AML-193 (cell line): Measurements from ENCODE around the gene IRF7.
A peak's percentile ranks its signal among the peaks of the same experiment; 100 is the strongest.
"Not testable (repeated sequence)": the region's sequence is repeated elsewhere in the genome, so short reads cannot be mapped to it uniquely, and the experiment has no call there.

Experiments used
- DNase-seq, 2 experiments: peaks; one replicate each; lab custom pipeline; 2025; lab: John Stamatoyannopoulos, UW

The IRF7 gene

DNA sequence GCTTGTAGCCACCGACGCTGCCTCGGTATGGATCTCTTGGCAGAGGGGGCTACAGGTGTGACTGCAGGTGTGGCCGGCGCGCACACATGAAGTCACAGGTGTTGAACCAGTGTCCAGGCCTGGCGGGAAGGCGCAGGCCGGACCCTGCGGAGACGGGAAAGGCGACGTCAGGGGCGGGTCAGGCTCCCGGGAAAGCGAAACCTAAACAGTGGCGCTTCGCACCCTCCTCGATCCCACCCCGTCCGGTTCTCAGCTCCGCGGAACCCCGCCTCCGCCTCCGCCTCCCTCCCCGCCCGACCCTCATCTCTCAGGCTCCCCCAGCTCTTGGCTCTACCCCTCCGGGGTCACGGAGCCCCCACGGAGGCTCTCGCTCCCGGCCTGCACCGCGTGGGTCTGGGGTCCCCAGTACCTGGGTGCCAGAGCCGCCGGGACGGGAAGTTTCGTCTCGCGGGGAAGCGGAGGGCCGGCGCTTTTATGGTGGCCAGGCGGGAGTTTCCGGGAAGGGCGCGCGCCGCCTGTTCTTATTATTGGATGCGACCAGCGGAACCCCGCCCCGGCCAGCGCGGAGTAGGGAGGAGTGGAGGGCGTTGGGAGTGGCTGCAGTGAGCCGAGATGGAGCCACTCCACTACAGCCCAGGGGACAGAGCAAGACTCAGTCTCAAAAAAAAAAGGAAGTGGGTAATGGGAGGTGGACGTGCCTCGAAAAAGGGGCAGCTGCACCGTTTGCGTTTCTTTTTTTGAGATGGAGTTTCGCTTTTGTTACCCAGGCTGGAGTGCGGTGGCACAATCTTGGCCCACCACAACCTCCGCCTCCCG, at the start of gene IRF7:
TSS of gene IRF7 (minus strand) at position 447 of the 816 bp plus-strand sequence. CDS start 586 bp downstream, outside the sequence.
- peak; percentile 87 to 91 for DNase-seq

DNA sequence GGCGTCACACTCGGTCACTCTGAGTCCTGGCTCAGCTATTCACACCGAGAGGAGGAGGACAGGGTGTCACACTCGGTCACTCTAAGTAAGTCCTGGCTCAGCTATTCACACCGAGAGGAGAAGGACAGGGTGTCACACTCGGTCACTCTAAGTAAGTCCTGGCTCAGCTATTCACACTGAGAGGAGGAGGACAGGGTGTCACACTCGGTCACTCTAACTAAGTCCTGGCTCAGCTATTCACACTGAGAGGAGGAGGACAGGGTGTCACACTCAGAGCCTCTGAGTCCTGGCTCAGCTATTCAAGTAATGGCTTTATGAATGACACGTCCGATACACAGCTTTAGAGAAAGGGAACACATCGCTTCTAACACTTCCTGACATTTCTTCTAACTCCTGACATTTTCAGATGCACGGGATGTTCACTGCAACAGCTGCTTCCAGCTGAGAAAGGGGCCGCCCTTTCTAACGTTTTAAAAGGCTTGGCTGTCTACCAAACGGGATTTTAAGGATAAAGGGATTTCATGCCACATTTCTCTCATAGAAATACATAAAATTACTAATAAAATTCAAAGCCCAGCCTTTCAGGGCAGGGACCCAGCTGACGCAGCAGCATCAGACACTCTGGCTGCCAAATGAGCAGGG, 49.4 kb upstream of the IRF7 start:
- no peak for DNase-seq

DNA sequence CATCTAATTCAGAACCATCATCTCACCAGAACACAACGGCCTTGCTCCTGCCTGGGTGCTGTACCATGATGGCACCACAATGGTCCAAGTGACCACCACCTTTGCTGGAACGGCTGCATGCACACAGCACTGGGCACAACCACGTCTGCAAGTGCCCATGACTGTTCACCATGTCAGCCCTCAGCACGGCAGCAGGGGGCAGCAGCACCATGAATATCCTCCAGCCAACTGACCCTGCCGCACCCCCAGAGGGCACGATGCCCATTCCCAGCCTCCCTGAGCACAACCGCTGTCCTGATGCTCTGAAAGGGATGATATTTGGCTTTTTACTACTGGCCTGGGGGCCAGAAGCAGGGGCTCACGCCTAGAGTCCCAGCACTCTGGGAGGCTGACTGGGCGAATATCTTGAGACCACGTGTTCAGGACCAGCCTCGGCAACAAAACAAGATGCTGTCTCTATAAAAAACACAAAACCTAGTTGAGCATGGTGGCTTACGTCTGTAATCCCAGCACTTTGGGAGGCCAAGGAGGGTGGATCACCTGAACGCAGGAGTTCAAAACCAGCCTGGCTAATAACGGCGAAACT, 47.0 kb upstream of the IRF7 start:
- DNase-seq: peak; percentile 15 to 22

DNA sequence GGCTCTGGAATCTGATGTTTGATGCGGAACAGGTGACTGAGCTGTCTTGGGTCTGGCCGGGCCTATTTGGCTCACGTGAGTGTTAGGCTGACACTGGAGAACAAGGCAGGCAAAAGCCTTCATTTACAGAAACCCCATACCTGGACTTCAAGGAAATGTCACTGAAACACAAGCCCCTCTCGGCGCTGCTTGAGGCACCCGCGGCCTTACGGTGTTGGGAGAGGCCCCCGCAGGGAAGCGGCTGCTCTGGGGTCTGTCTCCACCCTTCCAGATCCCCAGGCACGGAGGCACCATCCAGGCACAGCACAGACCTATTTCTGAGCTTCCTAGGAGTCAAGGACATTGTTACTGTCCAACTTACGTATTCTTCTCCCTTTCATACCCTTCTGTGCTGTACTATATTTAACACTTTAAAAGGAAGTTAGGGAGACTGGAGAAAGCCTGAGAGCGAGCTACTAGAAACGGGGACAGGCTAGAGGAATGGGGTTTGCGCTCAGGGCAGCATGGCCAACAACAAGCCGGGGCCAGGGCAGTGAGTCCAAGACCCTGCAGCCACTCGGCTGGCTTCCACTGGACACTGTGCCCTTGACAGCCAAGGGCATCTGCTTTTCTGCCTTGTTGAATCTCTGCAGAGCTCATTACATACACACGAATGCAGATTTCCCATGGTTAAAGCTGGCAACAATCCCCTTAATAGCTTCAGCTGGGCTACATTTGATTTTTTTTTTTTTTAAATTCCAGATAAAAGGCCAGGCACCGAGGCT, 45.1 kb upstream of the IRF7 start:
- DNase-seq: no peak

DNA sequence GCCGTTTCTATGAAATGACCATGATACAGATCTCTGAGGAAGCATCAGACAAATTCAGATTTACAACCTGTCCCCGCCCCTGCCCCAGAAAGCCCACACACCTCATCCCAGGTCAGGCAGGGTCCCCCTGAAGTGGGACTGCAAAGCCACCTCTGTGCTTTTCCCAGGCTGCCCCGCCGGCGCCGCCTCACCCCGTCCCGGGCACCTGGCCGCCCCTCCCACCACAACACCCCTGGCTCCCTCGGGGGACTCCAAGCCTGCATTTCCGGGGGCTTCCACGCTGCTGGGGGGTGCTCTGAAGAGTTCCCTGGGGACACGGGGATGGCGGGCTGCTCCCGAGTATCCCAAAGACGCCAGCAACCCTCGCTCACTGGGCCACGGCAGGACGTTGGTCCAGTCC, 44.5 kb upstream of the IRF7 start:
- no peak for DNase-seq

DNA sequence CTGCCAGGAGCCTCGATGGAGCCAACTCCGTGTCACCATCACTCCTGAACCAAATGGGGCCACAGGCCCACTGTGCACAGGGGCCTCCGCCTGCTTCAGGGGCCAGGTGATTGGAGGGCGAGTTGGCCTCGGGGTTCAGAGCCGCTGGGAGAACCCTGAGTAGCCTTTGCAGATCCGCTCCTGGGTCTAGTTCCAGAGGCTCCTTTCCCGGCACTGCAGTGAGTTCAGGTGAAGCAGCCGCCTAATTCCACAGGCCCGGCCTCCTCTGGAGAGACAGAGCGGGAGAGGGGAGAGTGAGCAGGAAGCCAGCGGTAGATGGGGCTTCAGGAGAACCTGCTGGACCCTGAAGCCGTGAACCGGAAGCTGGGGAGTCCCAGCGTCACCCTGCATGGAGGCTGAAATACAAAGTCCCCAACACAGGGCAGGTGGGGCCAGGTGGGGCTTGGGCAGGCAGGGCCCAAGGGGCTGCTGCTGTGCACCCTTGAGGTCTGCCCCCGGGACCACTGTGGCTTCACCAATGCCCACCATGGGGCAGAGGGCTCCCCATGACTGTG, 43.9 kb upstream of the IRF7 start:
- no peak for DNase-seq

DNA sequence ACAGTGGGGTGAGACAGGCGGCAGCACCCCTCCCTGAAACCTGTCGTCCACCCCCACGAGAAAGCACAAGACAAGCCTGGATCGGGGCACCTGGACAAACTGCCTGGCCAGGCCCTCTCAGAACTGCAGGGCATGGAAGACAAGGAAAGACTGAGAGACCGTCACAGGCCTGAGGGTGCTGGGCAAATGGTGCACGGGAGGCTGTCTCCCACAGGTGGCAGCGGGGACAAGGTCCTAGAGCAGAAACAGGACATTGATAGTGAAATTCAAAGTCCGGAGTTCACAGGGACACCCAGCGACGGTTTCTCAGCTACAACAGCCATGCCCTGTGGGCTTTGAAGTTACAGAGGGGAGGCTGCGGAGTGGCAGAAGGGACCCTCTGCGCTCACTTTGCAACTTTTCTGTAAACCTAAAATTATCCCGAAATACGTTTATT, 42.0 kb upstream of the IRF7 start:
- no peak for DNase-seq

DNA sequence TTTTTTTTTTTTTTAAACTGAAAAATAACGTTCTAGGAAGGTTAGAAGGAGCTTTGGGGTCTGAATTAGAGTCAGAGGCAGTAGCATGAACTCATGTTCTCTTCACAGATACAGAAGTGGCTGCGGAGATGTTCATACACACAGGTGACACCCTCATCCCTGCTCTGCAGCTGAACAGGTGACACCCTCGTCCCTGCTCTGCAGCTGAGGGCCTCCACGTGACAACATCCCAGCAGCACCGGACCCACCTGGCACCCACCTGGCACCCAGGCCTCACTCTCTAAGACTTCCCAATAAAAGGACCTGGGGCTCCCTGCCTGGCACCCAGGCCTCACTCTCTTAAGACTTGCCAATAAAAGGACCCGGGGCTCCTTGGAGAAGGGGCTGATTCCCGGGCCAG, 41.1 kb upstream of the IRF7 start:
- DNase-seq: no peak

DNA sequence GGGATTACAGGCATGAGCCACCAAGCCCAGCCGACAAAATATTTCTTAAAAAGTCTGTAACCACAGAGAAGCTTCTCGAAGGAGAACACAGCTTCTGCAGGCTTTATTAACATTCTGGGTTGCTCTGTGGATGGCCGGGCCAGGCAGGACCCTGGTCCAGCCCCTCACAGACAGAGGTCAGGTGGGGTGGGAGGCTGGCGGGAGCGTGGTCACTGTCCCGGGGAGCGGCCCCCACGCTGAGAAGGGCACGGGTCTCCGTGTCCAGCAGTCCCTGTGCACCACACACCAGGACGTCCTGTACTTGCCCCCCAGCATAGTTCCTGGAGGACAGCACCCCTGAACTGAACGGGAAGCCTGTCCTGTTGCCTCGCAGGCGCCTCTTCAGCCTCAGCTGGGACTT, 40.7 kb upstream of the IRF7 start:
- DNase-seq: no peak

DNA sequence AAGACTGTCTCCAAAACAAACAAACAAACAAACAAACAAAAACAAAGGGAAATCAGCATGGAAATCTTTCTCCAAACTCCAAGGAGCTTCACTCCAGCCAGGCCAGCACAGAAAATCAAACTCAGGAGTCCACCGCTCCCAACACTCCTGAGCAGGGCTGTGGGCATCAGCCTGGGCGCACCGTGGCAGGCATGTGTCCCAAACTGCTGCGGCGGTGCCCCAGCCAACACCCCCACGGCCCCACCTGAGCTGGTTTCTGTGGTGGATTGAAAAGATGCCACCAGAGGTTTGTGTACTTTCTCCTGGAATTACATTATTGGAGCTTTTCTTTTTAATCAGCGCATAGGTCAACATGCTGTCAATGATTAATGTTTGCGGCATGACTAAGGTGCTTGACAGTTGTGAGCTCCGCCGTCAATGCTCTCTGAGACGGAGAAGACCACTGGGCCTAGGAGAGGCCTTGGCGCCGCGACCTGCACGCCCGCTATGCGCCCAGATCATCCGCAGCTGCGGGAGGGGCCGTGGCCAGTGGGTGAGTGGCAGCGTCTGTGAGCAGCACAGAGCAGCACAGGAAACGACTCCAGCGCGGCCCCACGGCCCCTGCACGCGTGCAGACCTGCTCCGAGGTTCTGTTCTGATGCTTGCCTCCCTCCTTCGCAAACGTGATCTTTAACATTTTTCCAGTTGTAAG, 39.4 kb upstream of the IRF7 start:
- DNase-seq: no peak

DNA sequence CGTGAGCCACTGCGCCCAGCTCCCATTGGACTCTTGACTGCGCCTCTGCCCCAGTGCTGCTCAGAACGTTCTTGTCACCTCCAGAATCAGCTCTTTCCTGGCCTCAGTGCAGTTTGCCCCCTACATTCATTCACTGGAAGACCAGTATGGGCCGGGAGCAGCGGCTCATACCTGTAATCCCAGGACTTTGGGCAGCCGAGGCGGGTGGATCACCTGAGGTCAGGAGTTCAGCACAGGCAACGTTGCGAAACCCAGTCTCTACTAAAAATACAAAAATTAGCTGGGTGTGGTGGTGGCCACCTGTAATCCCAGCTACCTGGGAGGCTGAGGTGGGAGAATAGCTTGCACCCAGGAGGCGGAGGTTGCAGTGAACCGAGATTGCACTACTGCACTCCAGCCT, 38.7 kb upstream of the IRF7 start:
- not testable (repeated sequence) for DNase-seq

DNA sequence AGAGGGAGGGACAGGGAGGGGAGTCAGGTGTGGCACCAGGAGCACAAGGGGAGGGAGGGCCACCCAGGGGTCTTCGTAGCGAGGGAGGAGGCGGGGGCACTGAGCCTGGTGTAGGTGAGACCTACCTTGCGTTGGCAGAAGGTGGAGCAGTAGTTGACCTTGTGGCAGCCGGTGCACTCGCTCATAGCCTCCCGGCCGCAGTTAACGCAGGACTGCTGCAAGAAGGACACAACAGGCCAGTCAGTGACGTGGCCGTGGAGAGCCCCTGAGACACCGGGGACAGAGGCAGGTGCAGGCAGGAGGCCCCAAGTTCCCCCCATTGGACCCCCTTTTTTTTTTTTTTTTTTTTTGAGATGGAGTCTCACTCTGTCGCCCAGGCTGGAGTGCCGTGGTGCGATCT, 38.1 kb upstream of the IRF7 start:
- DNase-seq: no peak

DNA sequence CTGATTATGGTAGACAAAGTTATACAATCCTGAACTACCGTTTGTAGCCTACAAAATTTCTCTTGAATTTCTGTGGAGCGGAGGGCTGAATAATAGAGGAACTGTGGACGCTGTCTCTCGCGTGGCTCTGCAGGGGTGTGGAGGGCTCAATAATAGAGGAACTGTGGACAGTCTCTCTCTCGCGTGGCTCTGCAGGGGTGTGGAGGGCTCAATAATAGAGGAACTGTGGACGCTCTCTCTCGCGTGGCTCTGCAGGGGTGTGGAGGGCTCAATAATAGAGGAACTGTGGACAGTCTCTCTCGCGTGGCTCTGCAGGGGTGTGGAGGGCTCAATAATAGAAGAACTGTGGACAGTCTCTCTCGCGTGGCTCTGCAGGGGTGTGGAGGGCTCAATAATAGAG, 37.4 kb upstream of the IRF7 start:
- DNase-seq: not testable (repeated sequence)

DNA sequence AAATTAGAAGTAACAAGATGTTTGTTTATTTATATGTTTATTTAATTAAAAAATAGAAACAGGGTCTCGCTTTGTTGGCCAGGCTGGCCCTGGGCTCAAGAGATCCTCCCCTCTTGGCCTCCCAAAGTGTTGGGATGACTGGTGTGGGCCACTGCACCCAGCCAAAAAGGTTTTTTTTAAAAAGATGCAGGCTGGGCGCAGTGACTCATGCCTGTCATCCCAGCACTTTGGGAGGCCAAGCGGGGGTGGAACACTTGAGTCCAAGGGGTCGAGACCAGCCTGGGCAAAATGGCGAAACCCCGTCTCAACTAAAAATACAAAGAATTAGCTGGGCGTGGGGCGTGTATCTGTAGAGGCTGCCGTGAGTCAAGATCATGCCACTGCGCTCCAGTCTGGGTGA, 34.7 kb upstream of the IRF7 start:
- no peak for DNase-seq

DNA sequence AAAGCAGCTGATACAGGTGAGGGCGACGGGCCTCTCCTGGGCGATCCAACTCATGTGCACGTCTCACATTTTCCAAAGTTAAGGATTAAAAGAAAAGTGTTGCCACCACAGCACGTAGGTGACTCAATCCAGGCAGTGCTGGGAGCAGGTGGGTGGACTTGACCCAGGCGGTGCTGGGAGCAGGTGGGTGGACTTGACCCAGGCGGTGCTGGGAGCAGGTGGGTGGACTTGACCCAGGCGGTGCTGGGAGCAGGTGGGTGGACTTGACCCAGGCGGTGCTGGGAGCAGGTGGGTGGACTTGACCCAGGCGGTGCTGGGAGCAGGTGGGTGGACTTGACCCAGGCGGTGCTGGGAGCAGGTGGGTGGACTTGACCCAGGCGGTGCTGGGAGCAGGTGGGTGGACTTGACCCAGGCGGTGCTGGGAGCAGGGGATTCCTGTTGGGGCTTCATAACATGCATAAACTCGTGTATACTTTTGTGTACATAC, 32.0 kb upstream of the IRF7 start:
- DNase-seq: not testable (repeated sequence)

DNA sequence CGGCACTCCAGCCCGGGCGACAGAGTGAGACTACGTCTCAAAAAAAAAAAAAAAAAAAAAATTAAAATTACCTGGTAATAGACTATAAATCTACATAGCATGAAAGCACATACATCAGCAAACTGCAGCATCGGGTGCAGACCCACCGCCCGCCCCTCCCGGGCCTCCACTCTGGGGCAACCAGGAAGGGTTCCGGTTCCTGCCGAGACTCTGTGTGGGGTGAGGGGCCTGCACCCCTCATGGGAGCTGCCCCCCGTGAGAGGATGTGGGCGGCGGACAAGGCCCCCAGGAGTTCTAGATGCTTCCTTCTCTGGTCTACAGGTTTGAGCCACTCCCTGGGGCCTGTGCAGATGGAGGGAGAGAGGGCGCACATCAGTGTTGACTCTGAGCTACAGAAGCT, 30.5 kb upstream of the IRF7 start:
- no peak for DNase-seq

DNA sequence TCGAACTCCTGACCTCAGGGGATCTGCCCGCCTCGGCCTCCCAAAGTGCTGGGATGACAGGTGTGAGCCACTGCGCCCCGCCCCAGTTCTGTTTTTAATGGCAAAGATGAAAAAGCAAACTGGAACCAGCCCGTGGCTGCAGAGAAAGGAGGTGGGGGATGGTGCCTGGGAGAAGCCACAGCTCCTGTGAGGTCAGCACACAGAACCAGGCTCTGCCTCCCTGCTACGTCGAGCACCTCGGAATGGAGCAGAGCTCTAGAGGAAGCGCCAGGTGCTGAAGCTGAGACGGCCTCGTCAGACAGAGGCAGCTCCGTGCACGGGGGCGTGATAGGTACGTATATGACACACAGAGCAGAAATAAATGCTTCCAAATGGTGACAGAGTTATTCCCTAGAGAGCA, 29.8 kb upstream of the IRF7 start:
- DNase-seq: no peak

DNA sequence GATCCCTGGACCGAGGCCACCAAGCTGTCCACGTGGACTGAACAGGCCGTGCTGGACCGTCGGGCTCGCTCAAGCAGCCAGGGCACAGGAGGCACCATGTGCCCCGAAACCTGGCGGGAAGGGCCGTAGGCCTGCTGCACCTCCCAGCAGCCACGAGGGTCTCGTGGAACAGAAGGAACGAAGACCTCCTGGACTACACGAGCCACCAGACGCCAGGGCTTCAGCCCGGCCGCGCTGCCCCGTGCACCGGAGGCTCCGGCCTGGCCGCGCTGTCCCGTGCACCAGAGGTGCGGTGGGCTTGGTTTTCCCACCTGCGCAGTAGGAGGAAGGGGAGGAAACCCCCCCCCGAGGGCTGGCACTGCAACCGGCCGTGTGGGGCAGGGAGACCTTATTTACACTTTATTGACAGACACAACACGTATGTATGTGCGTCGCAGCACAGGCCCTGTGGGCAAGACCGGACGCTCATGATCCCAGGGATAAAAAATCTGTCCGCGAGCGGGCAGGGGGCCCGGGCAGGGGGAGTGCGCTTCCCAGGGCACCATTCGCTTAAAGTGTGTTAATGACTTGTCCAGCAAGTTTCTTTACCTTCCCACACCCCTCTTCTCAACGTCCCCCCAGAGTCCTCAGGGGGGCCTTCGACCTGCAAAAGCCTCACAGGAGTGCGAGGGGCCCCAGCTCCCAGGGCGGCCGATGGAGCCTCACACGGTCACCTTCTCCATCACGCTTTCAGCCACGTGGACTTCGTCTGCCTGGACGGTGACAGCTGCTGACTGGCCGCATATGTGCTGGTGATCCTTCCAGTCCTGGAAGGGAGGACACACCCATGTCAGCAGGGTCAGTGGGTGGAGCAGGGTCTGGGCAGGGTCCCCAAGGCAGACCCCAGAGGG, 28.3 kb upstream of the IRF7 start:
- no peak for DNase-seq

DNA sequence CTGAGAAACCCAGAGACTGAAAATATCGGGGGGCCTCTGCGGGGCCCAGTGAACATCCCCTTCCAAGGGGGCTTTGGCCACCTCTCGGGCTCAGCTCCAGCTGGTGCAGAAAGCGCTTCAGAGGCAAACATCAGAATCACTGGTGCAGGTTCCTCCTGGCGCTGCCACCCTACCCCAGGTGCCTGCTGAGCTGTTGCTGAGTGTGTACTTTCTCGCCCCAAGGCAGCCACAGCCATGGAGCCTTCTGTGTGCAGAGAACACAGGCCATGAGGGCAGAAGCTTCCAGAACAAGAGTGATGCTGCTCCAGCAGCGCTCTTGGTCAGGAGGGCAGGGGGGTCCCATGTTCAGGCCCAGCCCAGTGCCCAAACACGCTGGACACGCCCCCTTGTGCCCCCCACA, 27.6 kb upstream of the IRF7 start:
- DNase-seq: no peak

DNA sequence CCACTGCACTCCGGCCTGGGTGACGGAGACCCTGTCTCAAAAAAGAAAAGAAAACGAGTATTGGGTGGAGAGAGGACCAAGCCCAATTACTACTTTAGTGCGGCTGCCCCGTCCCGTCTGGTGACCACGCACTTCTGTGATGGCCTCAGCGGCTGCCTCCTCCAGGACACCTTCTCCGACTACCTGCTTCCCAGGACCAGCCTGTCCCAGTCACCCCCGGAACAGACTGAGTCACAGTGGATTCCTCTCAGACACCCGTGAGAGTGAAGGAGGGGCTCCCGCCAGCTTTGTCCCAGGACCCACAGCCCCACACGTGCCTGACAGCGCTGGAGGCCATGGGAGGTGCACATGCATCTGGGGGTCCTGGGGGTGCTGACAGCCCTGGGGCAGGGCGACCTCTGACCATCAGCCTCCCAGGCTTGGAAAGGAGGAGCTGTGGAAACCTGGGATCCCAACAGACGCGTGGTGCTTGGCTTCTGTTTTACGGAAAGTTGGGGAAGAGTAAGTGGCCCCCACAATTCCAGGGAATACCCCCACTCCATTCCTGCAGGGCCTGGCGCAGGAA, 26.1 kb upstream of the IRF7 start:
- DNase-seq: no peak
